KMS-11 (cell line): ENCODE measurements around the gene C1orf52.

Experiments used
- H2AFZ ChIP-seq: fragments of 200-600 bp; sonication (generic); 2 replicates; pipeline ENCODE4 v1.6.1; 2016; ENCODE audit warnings: antibody characterized with exemption, mixed run types, low read depth
- H3K27ac ChIP-seq: fragments of 200-600 bp; sonication (generic); 2 replicates; pipeline ENCODE4 v1.6.1; 2016; ENCODE audit warnings: mild to moderate bottlenecking, mixed run types
- H3K27me3 ChIP-seq: fragments of 200-600 bp; sonication (generic); 2 replicates; pipeline ENCODE4 v1.6.1; 2017; ENCODE audit warnings: mild to moderate bottlenecking, low read depth, mixed run types, moderate library complexity; ENCODE audit not compliant: insufficient read depth
- H3K36me3 ChIP-seq: fragments of 200-600 bp; sonication (generic); 2 replicates; pipeline ENCODE4 v1.6.1; 2017; ENCODE audit warnings: mild to moderate bottlenecking, mixed run types; ENCODE audit not compliant: insufficient read depth
- H3K4me1 ChIP-seq: fragments of 200-600 bp; sonication (generic); 2 replicates; pipeline ENCODE4 v1.6.1; 2016; ENCODE audit warnings: mild to moderate bottlenecking, low read depth, mixed run types; ENCODE audit not compliant: poor library complexity, severe bottlenecking
- H3K4me2 ChIP-seq: fragments of 200-600 bp; sonication (generic); 2 replicates; pipeline ENCODE4 v1.7.0; 2016; ENCODE audit warnings: mild to moderate bottlenecking, mixed run types
- H3K4me3 ChIP-seq: fragments of 200-600 bp; sonication (generic); IDR thresholded peaks from 2 replicates; pipeline ENCODE4 v1.6.1; 2017; ENCODE audit warnings: low read depth, low read length, mixed read lengths; ENCODE audit not compliant: insufficient read depth
- H3K79me2 ChIP-seq: fragments of 200-600 bp; sonication (generic); 2 replicates; pipeline ENCODE4 v1.6.1; 2016; ENCODE audit warnings: low read depth, mixed run types; ENCODE audit not compliant: insufficient read depth
- H3K9ac ChIP-seq: fragments of 200-600 bp; sonication (generic); 2 replicates; pipeline ENCODE4 v1.6.1; 2016; ENCODE audit warnings: mild to moderate bottlenecking, mixed run types
- H4K20me1 ChIP-seq: fragments of 200-600 bp; sonication (generic); 2 replicates; pipeline ENCODE4 v1.6.1; 2016; ENCODE audit warnings: mild to moderate bottlenecking, mixed run types; ENCODE audit not compliant: insufficient read depth
- CTCF ChIP-seq: fragments of 200-600 bp; sonication (generic); conservative IDR thresholded peaks from 2 replicates; pipeline ENCODE4 v1.6.1; 2017; ENCODE audit warnings: low read depth, mild to moderate bottlenecking, antibody characterized with exemption, low read length, moderate library complexity, mixed read lengths

C1orf52 gene

GRCh38 chr1:85200463-85201339 is 58.8 kb downstream of the C1orf52 start, which contains the start of gene SYDE2:
TSS of gene SYDE2 (minus strand) at chr1:85201016. CDS start at chr1:85200996, 20 bp downstream.
- peak within 1 kb of the TSS; percentile 29 for H3K4me3 ChIP-seq
- H3K36me3 ChIP-seq = no peaks in the 10 kb centered on the region
- no peak for TF ChIP-seq CTCF
- peak within 1 kb of the TSS; percentile 85 for H2AFZ ChIP-seq
- H4K20me1 ChIP-seq = no peaks in the 10 kb centered on the region
- peaks cover 25% of the 10 kb centered on the region for H3K4me1 ChIP-seq
- H3K79me2 ChIP-seq = no peaks in the 10 kb centered on the region
- H3K9ac ChIP-seq = peak within 1 kb of the TSS; percentile 75
- H3K27me3 ChIP-seq = no peaks in the 10 kb centered on the region
- peak within 1 kb of the TSS; percentile 64; the same call in 1 of the 2 replicates for H3K4me2 ChIP-seq
- peak within 1 kb of the TSS; percentile 63 for H3K27ac ChIP-seq
